Head of caudate nucleus (tissue), 42 donors: ENCODE data around the gene AEBP2.

Experiments
- DNase-seq, 42 donors: peaks; one replicate each; pipeline versions ENCODE4 v3.0.0 to v3.0.0-alpha.2; 2020 to 2021; ENCODE audit warnings: mixed read lengths in 7 of 42
- intact Hi-C: fragments of 100-400 bp; cut with DNase I; formaldehyde crosslinking; loops from one replicate; pipeline ENCODE4 v1.15.0; 2022

AEBP2 gene

DNA sequence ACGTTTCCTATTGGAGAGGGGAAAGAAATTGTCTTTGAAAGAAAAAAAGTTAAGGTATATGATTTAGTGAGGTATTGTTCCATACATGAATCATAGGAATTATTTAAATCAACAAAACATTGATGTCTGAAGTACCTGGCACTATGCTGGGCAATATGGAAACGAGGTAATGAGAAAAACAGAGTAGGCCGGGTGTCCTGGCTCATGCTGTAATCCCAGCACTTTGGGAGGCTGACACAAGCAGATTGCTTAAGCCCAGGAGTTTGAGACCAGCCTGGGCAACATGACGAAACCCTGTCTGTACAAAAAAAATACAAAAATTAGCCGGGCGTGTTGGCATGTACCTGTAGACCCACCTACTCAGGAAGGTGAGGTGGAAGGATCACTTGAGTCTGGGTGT, 45.9 kb downstream of the AEBP2 start:
- intact Hi-C loops = no loop called here
- no peak for DNase-seq

DNA sequence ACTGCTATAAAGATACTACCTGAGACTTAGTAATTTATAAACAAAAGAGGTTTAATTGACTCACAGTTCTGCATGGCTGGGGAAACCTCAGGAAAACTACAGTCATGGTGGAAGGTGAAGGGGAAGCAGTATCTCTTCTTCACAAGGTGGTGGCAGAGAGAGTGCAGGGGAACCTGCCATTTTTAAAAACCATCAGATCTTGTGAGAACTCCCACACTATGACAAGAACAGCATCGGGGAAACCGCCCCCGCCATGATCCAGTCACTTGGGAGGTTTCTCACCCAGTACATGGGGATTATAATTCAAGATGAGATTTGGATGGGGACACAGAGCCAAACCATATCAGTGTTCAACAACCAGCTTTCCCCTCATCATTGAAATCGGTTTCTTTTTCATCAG, 49.9 kb downstream of the AEBP2 start:
- intact Hi-C loops = no loop called here
- peak in 37 of 42 donors; percentile 27 to 82 (median 61) for DNase-seq

DNA sequence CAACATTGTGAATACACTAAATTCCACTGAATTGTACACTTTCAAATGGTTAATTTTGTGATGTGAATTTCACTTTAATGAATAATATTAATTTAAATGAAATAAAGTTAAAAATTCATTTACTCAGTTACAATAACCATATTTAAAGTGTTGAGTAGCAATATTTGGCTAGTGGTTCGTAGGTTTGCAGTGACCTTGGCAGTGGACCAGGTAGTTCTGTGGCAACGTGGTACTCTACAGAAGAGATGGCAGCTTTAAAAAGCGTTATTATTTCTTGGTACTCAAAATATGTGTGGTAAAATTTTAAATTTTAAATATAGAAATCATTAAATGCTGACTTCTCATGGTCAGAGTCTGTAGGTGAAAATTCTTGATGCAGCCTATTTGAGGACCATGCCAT, 51.6 kb downstream of the AEBP2 start:
- intact Hi-C loops = no loop called here
- DNase-seq = no peak

DNA sequence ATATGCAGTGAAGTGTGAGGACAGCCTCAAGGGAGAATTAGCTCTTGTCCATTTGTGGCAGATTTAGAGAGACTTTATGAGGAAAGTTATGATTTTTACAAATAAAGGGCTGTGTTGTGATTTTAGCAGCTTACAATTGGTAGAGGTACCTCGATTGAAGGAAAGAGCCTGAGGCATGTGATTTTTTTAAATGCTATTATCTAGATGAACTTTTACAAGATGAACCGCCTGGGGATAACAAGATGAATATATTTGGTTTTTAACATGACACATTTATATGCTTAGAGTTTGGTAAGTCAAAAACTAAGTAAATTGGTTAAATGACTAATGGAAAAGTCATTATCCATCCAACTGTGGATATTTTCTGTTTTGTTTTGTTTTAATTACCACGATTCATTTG, 52.6 kb downstream of the AEBP2 start:
- no peak for DNase-seq
- intact Hi-C loops = no loop called here

DNA sequence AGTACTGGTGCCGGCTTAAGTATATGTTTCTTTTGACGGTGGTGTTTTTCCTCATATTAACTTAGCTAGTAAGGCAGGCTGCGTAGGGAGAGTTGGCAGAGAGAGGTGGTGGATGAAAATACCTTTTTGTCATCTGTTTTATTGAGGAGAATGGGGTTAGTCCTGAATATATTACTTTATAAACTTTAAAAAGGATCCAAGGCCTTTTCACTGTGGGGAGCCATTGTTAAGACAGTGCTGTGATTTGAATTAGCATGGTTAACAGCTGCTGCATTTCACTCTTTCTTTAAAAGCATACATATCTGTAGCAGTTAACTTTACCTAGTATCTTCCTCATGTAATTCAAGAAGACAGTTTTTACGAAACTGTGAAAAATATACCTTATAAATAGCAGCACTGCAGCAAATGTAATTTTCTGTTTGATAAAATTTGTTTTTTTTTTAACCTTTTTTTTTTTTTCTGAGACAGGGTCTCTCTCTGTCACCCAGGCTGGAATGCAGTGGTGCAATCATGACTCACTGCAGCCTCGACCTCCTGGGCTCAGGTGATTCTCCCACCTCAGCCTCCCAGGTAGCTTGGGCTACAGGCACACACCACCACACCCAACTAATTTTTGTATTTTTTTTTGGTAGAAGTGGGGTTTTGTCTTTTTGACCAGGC, 57.1 kb downstream of the AEBP2 start:
- peak in 2 of 42 donors; percentile 19 for DNase-seq
- intact Hi-C loops = no loop called here

DNA sequence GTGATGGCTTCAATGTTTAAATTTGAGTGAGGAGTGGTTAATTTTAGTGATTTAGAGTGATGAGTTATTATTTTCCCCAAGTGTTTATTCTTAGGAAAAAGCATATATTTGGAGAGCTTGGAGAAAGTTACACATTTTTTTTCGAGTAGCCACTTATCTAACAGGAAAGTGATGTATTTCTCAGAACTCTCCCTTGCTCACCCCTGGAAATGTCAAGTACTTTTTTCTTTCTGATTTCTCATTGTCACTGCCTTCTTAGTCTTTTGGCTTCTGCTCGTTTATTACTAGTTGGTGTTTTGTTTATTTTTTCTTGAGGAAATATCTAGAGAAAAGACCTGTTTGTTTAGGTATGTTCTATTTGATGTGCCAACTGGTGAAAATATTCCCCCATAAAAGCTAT, 58.8 kb downstream of the AEBP2 start:
- DNase-seq = no peak
- intact Hi-C loops = no loop called here

DNA sequence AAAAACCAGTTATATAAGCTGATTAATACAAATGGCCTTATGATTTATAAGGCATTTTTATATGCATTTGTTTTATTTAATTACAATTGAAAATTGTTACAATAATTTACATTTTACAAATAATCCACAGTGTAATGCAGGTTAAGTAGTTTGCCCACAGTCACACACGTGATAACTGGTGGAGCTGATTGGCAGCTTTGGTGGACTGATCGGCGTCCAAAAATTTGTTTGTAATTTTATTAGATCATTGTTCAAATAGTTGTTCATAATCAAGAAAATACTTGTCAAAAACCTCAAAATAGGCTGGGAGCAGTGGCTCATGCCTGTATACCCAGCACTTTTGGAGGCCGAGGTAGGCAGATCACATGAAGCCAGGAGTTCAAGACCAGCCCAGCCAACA, 59.7 kb downstream of the AEBP2 start:
- intact Hi-C loops = no loop called here
- no peak for DNase-seq

DNA sequence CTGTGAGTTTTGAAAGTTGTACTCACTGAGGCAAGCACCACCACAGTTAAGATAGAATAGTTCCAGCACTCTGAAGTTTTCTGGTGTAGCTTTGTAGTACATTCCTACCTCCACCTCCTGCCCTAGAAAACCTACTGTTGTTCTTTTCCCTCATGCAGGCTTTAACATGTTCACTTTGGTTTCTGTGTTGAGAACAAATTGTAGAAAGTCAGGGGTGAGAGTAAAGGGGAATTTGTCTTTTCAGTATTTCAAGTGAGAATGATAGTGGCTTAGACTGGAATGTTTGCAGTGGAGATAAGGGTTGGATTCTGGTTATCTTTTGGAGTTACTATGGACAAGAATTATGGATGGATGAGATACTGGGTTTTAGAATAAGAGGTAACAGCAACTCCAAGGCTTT, 67.2 kb downstream of the AEBP2 start:
- DNase-seq = no peak
- intact Hi-C loops = no loop called here

DNA sequence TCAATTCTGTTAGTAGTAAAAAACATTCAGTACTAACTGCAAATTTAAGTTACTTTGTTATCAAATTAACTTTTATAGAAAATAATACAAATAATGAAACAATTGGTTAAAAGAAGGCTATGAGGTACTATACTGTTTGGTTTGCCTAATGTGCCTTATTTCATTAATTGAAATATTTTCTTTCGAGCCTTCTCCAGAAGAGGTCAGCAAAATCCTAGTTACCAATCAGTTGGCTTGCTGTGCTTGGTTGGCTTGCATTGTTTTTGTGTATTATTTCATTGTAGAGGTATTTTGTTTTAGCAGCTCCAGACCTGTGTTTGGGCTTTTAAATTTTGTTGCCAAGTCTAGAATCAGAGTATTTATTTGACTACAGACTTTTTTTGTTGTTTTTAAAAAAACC, 68.5 kb downstream of the AEBP2 start:
- intact Hi-C loops = no loop called here
- no peak for DNase-seq

DNA sequence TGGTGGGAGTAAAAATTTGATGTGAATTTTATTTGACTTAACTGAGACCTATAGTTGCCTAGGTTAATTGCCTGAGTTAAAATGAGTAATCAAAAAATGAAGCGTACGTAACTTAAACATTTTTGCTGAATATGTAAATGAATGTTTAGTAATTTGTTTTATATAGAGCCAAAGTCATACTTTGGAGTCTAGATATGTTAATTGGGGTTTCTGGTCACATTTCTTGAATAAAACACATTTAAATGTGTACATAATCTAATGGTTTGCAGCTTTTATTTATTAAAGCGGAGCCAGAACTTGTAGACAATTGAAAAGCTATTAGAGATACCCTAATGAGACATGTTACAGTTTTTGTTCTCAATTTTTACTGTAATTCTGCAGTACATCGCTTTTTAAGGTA, 71.2 kb downstream of the AEBP2 start:
- DNase-seq = no peak
- intact Hi-C loops = no loop called here

DNA sequence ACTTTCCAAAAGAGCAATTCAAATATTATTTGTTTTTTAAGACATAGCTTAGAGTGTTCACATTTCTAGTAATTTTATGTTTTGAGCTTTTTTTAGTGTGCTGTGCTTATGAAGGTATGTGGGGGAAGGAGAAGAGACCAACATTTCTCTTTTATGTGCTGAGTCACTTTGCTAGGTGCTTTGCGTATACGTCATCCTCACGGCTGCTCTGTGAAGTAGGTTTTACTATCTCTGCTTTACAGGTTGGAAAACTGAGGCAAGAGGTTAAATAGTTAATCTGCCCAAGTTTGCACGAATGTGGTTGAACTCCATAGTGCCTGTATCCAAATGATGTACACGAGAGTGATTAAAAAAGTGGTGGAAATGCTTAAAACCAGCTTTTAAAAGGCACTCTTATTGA, 75.9 kb downstream of the AEBP2 start:
- peak in 8 of 42 donors; percentile 21 to 64 (median 34) for DNase-seq
- intact Hi-C loops = no loop called here

DNA sequence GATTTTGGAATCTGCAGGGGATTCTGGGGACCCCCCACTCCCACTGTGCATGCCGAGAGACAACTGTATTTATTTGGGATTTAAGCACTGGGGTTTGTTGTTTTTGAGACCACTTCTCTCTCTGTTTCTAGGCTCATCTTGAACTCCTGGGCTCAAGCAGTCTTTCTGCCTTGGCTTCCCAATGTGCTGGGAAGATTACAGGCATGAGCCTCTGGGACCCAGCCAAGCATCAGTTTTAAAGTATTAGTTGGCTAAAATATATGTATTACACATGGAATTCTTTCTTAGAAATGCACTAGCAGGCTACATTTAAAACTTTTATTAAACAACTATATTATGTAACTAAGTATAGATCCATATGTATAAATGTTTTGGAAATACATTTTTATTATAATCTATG, 78.3 kb downstream of the AEBP2 start:
- intact Hi-C loops = no loop called here
- DNase-seq = no peak

DNA sequence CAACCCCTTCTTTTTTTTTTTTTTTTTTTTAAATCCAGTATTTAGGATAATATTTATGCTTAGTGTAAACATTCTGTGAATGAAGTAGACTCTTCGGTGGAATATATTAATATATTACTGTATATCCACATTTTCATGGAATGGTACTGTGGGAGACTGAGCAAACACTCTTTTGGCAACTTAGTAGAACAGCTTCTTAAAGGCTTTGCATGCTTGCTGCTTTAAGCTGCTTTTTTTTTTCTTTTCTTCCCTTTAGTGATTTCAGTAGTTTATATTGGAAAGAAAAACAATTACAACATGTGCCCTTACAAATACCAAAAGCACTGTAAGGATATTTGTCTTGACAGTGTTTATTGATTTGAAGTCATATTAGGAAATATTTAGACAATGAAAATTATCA, 78.9 kb downstream of the AEBP2 start:
- intact Hi-C loops = no loop called here

DNA sequence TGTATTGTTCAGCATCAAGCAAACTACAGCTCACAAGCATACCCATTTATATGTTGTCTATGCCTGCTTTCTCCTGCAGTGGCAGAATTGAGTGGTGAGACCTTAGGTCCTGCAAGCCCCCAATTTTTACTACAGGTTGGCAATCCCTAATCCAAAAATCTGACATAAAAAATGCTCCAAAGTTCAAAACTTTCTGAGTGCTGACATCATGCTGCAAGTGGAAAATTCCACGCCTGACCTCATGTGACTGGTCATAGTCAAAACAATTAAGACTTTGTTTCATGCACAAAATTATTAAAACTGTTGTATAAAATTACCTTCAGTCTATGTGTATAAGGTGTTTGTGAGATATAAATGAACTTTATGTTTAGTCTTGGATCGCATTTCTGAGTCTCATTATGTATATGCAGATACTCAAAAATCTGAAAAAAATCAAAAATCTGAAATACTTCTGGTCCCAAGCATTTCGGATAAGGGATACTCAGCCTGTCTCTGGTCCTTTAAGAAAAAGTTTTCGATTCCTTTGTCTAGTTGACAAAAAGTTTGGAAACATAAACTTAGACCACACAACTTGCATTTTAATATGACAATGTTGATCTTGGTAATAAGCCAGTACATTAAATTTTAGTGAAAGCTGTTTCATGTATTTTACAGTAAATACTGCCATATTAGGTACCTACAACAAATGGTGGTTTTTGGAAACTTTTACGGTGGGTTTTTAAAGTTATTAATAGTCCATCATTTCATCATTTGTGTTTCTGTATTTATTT, 81.5 kb downstream of the AEBP2 start:
- DNase-seq = no peak
- intact Hi-C loops = no loop called here

More for the DNA sequence above, 78.9 kb downstream of the AEBP2 start:
- DNase-seq = no peak

DNA sequence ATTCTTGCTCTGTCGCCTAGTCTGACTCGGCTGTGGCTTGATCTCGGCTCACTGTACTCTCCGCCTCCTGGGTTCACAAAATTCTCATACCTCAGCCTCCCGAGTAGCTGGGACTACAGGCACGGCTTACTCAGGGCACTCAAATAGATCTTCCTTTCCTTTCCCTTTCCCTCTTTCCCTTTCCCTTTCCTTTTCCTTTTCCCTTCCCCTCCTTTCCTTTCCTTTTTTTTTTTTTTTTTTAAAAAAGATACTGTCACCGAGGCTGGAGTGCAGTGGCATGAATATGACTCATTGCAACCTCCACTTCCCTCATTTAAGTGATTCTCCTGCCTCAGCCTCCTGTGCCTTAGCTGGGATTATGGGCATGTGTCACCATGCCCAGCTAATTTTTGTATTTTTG, 86.0 kb downstream of the AEBP2 start:
- DNase-seq = no peak
- intact Hi-C loops = no loop called here

DNA sequence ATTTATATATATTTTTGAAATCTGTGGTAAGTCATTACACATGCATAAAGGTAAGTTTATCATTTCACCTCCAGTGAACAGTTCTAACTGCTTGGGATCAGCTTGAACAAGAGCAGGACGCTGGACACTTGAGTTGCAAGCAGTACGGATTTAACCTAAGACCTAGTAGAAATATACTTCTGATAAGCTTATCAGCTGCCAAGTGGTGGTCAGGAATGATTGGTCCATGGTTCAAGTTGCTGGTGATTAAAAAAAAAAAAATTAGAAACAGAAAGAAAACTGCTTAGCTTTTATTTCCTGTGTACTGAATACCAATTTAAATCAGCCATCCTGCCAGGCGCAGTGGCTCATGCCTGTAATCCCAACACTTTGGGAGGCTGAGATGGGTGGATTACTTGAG, 88.6 kb downstream of the AEBP2 start:
- intact Hi-C loops = no loop called here
- DNase-seq = no peak

DNA sequence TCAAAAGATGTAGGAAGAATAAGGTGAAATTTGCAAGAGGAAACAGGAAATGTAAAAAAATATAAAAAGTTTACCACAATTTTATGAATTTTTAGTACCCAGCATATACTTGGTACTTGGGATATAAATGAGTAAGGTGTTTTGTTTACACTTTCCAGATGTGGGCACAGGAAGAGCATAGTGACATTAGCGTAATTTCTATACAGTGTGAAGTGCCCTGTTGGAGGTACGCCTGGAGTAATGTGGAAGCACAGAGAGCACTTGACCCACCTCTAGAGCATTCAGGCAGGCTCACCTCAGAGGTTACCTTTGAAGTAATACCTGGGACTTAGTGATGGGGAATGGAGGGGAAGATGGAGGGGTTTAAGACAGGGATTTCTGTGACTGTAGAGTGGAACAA, 89.5 kb downstream of the AEBP2 start:
- intact Hi-C loops = no loop called here
- no peak for DNase-seq

DNA sequence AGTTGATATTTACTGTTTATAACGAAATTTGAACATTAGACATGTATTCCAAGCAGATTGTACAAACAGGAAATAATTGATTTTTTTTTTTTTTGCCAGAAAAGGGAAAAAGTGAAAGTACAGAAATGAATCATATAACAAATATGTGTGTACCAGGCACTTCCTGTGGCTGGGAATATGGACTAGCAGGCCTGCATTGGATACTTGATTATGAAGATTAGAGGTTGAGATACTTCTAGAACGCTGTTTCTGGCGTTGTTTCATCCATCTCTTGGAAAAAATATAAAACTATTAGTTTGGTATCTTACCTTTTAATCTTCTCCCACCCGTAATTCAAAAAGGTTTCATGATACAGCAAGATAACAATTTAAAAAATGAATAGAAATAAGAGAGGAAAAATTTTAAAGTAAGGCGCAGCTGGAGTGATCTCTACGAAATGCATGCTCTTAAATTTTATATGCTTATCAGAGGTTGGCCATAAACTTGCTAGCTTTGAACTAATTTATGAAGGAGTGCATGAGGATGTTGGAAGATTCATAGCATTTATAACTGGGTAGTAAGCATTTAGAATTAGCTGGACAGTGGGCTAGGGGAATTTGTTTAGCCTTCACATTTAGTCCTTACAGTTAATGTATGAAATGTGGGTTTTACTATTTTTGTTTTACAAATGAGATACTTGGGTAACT, 90.8 kb downstream of the AEBP2 start:
- no peak for DNase-seq
- intact Hi-C loops = no loop called here

DNA sequence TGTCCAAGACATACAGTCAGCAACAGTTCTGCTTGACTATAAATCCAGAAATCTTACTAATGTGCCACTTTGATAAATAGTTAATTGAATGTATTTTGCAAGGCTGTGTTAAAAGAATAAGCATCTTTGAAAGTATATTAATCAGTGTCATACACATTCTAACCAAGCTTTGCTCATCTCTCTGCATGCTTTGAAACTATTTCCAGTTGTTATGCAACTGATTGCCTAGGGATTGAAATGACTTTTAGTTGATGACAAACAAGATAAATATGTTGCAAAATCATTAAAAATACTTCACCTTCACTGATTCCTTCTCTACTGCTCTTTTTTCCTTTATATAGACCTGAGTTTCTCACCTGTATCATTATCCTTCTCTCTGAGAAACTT, 91.3 kb downstream of the AEBP2 start:
- DNase-seq = no peak
- intact Hi-C loops = no loop called here

DNA sequence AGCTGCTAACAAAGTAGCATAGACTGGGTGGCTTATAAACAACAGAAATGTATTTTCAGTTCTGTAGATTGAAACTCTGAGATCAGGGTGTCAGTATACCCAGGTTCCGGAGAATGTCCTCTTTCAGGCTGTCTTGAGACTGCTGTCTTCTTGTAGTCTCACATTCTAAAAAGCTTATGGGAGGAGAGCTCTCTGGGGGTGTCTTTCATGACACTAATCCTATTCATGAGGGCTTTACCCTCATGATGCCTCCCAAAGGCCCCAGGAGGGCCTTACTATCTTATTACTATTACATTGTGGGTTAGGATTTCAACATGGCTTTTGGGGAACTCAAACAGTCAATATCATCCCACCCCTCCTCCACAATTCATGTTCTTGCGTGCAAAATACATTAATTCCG, 94.3 kb downstream of the AEBP2 start:
- no peak for DNase-seq
- intact Hi-C loops = no loop called here

DNA sequence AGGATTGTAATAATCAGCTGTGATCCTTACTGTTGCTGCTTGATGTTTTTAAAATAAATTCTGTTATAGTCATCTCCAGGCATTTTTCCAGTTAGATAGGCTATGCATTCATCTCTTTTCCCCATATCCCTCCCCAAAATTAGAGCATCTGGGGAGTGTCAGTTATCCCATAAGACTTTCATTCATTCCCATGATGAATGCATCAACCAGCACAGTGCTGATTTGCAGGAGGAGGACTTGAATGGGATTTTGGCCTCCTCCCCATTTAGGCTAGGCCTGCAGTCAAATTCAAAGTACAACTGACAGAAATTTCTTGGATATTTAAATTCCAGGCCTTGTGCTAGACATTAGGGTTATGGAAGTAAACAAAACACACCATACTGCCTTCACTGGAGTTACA, 99.8 kb downstream of the AEBP2 start:
- intact Hi-C loops = no loop called here
- no peak for DNase-seq
